Stimulated activated CD4-positive, alpha-beta T cell treated with anti-CD3 and anti-CD28 coated beads, Interleukin-15, amount 100 ng/mL, for 1 hour (primary cell): ENCODE data around the gene MEPCE.
"Not testable (repeated sequence)": the region's sequence is repeated elsewhere in the genome, so short reads cannot be mapped to it uniquely, and the experiment has no call there.

Source experiments
- DNase-seq, 2 donors: peaks; one replicate each; pipeline ENCODE4 v3.0.0-alpha.2; 2020; ENCODE audit warnings: low read depth in 1 of 2, low spot score in 1 of 2

The MEPCE gene, protein sequence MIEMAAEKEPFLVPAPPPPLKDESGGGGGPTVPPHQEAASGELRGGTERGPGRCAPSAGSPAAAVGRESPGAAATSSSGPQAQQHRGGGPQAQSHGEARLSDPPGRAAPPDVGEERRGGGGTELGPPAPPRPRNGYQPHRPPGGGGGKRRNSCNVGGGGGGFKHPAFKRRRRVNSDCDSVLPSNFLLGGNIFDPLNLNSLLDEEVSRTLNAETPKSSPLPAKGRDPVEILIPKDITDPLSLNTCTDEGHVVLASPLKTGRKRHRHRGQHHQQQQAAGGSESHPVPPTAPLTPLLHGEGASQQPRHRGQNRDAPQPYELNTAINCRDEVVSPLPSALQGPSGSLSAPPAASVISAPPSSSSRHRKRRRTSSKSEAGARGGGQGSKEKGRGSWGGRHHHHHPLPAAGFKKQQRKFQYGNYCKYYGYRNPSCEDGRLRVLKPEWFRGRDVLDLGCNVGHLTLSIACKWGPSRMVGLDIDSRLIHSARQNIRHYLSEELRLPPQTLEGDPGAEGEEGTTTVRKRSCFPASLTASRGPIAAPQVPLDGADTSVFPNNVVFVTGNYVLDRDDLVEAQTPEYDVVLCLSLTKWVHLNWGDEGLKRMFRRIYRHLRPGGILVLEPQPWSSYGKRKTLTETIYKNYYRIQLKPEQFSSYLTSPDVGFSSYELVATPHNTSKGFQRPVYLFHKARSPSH

DNA sequence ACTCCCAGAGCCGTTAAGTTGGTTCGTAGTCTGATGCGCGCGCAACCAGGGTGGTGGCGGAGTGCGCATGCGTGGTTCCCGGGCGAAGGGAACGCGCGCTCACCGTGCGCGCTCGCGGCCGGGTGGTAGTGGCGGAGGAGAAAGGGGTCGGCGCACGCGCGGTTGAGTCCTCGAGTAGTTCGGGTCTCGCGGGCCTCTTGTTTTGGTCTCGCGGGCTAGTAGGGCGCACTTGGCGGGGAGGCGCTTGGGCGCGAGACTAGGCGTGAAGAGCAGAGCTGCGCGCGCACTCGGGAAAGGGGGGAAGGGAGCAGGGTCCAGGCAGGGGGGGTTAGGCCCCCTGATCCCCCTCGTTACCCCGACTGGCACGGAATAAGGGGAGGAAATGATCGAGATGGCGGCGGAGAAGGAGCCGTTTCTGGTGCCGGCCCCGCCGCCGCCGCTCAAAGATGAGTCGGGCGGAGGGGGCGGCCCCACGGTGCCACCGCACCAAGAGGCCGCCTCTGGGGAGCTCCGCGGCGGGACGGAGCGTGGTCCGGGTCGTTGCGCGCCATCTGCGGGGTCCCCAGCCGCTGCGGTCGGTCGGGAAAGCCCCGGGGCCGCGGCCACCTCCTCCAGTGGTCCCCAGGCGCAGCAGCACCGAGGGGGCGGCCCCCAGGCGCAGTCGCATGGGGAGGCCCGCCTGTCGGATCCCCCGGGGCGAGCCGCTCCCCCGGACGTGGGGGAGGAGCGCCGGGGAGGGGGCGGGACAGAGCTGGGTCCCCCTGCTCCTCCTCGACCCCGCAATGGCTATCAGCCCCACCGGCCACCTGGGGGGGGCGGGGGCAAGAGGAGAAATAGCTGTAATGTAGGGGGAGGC lies at the start of gene MEPCE:
MEPCE (plus strand) TSS at position 195 of the 856 bp plus-strand sequence; CDS start at position 383, 188 bp downstream.
- peak; percentile 94 to 96 for DNase-seq

DNA sequence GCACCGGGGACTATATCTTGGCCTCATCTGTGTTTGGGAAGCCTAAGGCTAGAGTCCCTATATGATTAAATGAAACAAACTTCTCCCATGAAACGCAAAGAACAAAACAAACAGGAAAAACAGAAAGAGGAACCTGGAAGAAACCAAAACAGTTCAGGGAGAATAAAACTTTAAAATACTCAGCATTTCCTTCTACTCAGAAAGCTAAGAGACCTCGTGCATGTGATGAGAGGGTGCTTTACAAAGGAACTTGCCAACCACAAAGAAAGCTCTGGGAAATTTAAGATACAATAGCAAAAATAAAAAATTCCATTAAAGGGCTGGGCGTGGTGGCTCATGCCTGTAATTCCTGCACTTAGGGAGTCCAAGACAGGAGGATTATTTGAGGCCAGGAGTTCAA lies 49.4 kb upstream of the MEPCE start:
- no peak for DNase-seq

DNA sequence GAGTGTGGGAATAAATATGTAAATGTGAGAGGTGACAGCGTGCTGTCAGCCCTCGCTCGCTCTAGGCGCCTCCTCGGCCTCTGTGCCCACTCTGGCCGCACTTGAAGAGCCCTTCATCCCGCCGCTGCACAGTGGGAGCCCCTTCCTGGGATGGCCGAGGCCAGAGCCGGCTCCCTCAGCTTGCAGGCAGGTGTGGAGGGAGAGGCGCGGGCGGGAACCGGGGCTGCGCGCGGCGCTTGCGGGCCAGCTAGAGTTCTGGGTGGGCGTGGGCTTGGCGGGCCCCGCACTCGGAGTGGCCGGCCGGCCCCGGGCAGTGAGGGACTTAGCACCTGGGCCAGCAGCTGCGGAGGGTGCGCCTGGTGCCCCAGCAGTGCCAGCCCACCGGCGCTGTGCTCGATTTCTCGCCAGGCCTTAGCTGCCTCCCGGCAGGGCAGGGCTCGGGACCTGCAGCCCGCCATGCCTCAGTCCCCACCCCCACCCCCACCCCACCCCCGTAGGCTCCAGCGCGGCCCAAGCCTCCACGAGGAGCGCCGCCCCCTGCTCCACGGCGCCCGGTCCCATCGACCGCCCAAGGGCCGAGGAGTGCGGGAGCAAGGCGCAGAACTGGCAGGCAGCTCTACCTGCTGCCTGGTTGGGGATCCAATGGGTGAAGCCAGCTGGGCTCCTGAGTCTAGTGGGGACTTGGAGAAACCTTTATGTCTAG lies 47.9 kb upstream of the MEPCE start:
- DNase-seq: not testable (repeated sequence)

DNA sequence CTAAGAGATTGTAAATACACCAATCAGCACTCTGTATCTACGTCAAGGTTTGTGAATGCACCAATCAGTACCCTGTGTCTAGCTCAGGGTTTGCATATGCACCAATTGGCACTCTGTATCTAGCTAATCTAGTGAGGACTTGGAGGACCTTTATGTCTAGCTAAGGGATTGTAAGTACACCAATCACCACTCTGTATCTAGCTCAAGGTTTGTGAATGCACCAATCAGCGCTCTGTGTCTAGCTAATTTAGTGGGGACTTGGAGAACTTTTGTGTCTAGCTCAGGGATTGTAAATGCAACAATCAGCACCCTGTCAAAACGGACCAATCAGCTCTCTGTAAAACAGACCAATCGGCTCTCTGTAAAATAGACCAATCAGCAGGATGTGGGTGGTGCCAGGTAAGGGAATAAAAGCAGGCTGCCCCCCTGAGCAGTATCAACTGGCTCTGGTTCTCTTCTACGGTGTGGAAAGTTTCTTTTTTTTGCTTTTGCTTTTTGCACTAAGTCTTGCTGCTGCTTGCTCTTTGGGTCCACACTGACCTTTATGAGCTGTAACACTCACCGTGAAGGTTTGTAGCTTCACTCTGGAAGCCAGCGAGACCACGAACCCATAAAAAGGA lies 47.3 kb upstream of the MEPCE start:
- not testable (repeated sequence) for DNase-seq

DNA sequence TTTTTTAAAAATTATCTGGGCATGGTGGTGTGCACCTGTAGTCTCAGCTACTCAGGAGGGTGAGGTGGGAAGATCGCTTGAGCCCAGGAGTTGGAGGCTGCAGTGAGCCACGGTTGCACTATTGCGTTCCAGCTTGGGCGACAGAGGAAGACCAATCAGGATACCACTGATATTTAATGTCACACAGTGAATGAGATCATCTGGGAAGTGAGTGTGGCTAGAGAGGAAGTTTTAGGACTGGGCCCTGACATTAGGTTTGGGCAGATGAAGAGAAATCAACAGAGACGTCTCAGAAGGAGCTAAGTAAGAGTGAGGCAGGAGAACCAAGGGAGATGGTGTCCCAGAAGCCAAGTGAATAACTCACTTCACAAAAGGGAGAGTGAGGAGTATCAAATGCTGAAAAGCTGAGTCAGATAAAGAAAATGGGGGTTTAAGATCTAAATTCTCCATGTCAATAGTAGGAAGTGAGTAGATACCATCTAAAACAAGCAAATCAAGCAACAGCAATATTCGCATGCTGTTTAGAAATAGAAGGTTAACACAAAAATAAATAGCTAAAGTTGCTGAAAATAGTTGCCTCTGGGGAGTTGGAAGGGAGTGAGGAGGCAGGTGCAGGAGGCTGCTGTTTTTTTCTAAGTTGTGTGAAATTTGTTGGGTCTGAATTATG lies 44.9 kb upstream of the MEPCE start:
- no peak for DNase-seq

DNA sequence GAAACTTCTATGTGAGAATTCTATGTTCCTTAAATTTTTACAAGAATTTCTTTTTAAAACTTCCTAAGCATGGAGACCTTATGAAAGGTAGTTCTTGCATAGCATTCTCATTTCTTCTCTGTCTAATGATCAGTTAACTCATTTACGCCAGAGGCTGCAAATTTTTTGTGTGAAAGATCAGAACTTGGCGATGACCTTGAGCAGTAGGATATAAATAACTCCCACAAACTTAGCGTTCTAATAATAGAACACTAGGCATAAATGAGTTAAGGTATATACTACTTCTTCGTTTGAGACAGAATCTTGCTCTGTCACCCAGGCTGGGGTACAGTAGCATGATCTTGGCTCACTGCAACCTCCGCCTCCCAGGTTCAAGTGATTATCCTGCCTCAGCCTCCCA lies 42.7 kb upstream of the MEPCE start:
- no peak for DNase-seq

DNA sequence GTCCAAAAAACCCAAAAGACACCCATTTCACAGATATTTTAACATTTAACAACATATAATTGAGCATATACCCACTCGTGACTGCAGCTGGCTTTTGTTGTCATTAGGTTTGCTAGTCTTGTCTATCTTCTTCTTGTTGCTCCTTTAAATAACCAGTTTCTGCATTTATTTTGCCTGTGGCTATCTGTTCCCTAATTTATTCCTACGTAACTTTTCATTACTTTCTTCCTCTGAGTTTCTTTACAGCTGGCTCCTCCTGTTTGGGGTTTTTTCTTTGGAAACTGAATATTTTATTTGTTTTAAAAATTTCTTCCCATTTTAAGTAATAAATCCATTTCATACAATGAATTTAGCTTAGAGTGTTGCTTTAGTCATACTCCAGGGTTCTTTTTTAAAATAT lies 41.9 kb upstream of the MEPCE start:
- no peak for DNase-seq

DNA sequence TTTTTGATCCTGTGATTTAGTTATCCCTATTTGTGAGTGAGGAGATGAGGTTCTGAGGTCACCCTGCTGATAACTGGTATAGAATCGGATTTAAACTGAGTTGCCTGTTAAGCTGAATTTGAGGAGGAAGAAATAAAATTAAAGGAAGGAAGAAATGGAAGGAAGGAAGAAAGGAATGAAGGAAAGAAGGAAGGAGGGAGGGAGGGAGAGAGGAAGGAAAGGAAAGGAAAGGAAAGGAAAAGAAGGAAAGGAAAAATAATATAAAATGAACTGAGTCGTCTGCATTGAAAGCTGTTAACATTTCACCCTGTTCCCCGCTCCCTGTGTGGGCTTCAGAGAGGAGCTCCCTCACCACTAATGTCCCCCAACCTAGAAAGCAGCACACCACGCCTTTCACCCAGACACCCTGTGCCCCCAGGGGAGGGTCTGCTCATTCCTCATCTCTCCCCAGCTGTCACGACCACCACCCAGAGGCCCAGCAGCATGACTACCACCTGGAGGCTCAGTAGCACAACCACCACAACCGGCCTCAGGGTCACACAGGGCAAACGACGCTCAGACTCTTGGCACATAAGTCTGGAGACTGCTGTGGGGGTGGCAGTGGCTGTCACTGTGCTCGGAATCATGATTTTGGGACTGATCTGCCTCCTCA lies 40.1 kb upstream of the MEPCE start:
- DNase-seq: no peak

DNA sequence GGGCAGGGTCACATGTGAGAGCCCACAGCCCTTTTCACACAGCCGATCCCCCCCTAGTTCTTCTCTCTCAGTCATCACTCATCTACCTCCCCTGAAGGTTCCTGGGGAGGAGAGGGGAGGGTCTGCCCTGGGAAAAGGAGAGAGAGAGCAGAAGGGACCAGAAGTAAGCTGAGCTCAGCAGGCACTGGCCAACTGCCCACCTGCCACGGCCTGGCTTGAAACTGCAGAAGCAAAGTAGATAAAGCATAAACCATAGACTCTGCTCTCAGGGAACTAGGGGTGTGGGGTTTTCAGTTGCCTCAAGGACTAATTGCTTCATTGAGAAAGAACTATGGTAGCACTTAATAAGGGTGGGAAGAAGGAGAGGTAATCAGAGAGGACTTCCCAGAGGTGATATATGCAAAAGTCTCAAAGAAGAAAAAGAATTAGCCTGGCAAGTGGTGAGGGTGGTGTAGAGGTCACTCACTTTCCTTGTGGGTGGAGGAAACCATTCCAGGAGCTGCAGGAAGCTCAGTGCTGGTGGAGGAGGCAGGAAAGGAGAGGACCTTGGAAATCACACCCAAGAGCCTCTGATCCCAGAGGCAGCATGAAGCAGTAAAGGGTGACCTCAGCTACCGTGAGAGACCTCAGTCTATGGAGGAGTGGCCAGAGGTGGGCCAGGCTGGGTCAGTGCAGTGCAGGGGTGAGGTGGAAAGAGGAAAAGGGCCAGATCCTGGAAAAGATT lies 39.2 kb upstream of the MEPCE start:
- DNase-seq: no peak

DNA sequence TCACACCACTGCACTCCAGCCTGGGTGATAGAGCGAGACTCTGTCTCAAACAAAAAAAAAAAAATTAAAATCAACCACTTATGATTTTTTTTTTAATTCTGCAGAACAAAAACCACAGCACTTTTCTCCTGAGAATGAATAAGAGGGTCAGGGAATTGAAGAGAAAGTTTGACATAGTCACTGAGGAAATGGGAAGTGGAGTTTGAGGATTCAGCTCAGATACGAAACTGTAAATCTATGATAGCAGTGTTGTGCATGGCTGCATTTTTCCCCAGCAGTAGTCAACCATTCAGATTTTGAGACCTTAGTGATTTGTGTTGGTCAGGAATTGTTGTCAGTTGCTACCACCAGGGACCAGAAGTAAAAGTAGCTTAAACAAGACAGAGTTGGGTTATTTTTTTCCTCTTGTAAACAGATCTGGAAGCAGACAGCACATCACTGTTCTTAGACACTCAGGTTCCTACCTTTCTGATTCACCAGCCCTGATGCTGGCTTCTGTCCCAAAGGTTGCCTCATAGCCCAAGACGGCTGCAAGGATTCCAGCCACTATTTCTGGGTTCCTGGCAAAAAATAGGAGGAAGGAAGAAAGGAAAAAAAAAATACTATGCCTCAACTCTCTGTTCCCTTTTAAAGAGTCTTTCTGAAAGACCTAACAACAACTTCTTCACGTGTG lies 36.3 kb upstream of the MEPCE start:
- no peak for DNase-seq

DNA sequence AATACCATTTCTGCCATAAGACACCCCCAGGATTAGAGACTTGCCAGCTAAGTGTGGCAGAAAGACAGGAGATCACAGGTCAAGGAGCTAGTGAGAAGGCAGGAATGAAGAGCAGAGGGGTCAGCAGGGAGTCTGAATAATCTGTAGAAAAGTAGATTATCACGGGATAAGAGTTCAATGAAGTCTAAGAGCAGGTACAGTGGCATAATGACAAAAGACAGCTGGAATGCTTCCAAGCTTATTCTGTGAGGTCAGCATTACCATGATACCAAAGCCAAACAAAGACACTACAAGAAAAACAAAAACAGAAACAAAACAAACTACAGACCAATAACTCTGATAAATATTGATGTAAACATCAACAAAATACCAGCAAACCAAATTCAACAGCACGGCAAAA lies 35.6 kb upstream of the MEPCE start:
- DNase-seq: no peak

DNA sequence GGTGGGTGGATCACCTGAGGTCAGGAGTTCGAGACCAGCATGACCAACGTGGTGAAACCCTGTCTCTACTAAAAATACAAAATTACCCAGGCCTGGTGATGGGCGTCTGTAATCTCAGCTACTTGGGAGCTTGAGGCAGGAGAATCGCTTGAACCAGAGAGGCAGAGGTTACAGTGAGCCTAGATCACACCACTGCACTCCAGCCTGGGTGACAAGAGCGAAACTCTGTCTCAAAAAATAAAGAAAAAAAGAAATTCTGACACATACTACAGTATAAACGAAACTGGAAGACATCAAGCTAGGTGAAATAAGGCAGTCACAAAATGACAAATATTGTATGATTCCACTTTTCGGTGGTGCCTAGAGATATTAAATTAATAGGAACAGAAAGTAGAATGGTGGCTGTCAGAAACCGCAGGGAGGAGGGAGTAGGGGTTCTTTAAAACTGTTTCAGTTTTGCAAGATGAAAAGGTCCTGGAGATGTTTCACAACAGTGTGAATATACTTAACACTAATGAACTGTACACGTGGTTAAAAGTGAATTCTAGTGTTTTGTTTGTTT lies 33.1 kb upstream of the MEPCE start:
- no peak for DNase-seq

DNA sequence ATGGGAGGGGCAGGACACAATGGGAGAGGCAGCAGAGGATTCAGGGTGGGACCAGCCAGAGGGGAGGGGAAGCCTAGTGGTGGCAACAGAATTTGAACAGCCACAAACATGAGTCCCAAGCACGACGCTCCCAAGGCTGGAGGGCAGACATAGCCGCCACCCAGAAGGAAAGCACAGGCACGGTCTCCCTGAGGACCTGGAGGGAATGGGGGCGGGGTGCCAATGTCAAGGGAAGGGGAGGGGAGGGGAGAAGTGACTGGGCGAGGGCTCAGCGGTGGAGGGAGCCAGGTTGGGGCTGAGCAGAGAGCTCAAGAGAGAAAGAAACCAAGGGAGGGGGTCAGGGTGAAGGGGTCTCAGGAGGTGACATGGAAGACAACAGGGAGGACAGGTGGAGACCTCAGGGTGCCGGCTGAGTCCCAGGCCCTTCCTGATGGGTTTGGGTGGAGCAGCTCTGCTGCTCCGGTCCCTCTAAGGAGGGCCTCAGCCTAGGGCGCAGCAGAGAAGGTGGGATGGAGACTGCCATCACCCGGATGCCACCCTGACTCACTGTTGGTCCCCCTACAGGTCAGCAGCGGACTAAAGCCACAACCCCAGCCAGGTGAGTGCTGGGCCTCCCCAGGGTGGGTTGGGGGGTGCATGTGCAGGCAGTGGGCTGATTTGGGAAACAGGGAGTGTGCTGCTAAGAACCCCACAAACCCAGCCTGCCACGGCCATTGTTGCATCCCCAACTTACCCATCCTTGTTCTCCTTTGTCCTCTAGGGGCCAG lies 32.1 kb upstream of the MEPCE start:
- no peak for DNase-seq

DNA sequence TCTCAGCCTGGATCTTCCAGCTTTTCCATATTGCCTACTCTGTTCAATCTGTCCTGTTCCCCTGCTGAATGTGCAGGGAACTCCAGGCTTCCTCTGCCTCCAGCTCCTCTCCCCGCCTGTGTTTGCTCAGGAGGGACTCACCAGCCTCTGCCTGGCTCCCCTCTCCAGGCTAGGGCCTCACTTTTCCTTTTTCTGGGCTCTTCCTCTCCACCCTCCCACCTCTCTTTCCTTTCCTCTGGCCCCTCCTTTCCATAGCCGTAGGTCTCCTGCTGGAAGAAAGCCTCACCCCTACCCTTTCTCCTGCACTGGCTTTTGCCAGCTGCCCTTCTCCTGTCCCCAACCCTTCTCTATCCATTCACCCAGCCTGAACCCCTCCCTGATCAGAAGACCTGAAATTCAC lies 31.4 kb upstream of the MEPCE start:
- no peak for DNase-seq

DNA sequence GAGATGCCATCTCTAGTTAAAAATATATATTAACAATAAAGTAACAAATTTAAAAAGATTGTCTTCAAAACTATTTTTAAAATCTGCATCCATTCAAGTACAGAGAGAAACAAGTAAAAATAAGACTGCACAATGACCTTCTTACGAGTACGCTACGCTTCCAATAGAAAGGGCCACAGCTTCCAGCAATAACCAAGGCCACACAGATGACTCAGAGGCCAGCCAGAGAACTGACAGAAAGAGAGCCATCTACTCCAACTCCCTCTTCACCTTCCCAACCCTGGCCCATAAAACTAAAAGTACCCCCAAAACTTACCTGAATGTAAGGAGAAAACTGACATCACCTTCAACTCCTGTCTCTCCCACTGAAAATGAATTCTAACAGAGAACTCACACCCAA lies 29.6 kb upstream of the MEPCE start:
- DNase-seq: no peak

DNA sequence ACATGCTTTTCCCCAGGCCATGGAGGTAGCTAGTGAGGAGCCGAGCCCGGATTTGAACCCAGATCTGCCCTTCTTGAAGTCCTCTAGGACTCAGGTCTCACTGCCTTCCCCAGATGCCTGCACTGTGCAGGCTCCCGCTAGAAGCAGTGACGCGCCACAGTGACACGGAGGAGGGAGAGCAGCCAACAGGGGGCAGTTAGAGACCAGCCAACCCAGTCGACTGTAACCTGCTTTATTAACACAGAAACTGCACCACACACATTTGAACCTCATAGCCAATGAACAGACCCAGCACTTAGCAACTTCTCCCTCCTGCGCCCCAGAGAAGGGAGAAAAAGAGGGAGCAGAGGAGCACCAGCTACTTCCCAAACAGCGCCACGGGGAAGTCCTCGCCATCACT lies 29.0 kb upstream of the MEPCE start:
- DNase-seq: no peak

DNA sequence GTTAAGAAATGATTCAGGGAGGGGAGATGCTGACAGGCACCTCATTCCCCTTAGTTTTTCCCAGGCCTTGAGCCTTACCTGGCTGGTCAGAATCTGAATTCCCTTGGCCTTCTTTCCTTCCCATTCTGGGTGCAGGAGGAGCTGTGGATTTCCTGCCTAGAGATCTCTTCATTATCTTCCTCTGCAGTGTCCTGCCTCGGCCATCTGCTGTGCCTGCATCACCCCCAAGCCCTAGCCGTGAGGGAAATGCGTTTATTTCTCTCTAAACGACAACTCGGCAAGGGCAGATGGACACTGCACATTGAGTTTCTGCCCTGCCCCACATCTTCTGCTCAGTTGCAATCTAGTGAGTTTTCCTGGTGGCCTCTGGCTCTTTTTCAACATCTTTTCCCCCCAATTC lies 27.8 kb upstream of the MEPCE start:
- no peak for DNase-seq
